Epidermal melanocyte (primary cell): ENCODE measurements around the gene GLIS2.

Experiments
- DNase-seq: peaks from one replicate; pipeline ENCODE4 v3.0.0; 2011; ENCODE audit warnings: low spot score; ENCODE audit not compliant: insufficient read length

The GLIS2 gene

GRCh38 chr16:4319454-4320421, 3.9 kb downstream of the GLIS2 start:
- DNase-seq = no peak

DNA sequence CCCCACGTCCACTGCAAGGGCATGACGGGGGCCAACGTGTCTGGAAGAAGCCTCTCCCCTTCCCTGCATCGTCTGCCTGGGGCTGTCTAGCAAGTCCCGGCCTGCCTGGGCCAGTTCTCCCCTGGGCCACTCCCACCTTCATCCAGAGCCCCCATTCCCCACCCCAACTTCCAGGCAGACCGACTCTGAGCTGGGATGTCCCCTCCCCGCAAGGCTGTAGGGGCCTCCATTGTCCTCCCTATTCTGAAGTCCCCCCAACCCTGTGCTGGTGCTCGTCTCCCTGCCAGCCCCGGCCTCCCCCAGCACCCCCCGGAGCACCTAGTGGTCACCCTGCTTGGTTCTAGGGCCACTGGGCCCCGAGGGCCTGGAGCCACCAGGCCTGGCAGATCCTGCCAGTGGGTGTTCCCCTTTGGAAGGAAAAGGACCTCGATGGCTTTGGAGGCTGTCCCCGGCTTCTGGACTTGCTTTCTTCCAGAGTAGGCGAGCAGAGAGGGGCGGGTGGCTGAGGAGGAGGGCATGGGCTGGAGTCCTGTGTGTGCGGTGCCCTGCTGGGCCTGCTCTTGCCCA, 4.8 kb downstream of the GLIS2 start:
- no peak for DNase-seq

- DNase-seq = no peak
Observed at GRCh38 chr16:4321286-4322120, 5.6 kb downstream of the GLIS2 start.

DNA sequence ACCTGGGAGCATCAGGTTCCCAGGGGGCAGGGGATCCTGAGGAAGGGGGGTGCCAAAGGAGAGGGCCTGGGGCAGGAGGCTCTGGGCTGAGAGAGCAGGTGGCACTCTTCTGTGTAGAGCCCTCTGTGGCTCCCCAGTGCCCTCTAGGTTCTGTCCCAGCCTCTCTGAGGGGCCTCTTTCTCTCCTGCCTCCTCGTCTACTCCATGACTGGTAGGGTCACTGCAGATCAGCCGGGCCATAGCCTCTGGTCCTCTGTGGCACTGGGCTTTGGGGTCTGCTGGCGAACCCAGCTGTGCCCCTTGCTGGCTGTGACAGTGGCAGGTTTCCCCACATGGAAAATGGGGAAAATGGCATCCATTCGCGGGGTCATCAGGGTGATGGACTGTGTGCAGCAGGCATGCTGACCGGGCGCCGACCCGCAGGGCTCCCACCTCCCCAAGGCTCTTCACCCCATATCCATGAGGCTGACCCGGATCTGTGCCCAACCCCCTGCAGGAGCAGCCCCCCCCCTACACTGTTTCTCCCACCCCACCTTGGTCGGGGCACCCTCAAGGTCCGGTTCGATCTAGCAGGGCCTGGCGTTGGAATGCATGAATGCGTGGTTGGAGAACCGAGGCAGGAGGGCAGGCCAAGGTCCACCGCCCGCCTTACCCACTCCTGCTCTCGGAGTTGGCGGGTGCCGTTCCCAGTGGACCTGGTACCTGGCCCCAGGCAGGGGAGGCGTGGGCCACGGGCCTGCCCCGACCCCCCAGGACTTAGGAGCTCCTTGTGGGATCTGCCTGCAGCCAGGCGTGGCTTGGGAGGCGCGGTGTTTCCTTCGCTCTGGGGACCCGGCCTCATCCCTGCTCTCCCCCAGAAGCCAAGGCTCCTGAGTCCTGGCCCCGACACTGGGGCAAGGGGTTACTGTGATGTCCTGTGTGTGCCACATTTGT, 6.5 kb downstream of the GLIS2 start:
- DNase-seq = no peak

- DNase-seq = no peak
Observed at GRCh38 chr16:4323071-4323844, 7.4 kb downstream of the GLIS2 start.

DNA sequence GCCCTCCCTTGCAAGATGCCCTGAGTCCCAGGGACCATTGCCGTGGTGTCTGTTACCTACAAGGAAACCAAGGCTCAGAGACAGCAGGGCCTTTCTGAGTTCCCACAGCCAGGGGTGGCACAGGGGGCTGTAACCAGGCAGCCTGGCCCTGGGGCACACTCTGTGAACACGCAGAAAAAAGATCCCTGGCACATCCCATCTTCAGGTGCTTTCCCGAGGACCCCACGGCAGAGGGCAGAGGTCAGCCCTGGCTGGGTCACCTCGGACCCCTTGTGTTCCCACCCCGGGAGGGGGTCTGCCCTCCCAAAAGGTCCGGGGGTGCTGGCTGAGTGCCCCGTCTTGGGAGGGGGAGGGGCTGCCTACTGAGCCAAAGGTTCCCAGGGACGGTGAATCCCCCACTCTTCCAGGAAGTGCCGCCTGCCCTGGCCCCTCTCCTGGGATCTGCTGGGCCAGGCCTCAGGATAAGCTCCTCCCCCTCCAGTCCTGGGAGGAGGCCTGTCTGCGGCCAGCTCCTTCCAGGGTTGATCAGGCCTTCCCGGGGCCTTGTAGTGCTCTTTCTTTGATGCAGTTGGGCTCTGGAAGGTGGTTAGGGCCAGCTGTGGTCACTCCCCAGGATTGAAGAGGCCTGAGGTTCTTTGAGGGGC, 8.1 kb downstream of the GLIS2 start:
- DNase-seq = peak; percentile 89

GRCh38 chr16:4324492-4325252, 8.8 kb downstream of the GLIS2 start:
- no peak for DNase-seq

GRCh38 chr16:4325253-4325758, 9.4 kb downstream of the GLIS2 start:
- no peak for DNase-seq

- no peak for DNase-seq
Observed at GRCh38 chr16:4327386-4328045, 11.6 kb downstream of the GLIS2 start.

GRCh38 chr16:4328046-4328781, 12.3 kb downstream of the GLIS2 start:
- DNase-seq = peak; percentile 93

GRCh38 chr16:4328782-4329775, 13.2 kb downstream of the GLIS2 start:
- DNase-seq = no peak

DNA sequence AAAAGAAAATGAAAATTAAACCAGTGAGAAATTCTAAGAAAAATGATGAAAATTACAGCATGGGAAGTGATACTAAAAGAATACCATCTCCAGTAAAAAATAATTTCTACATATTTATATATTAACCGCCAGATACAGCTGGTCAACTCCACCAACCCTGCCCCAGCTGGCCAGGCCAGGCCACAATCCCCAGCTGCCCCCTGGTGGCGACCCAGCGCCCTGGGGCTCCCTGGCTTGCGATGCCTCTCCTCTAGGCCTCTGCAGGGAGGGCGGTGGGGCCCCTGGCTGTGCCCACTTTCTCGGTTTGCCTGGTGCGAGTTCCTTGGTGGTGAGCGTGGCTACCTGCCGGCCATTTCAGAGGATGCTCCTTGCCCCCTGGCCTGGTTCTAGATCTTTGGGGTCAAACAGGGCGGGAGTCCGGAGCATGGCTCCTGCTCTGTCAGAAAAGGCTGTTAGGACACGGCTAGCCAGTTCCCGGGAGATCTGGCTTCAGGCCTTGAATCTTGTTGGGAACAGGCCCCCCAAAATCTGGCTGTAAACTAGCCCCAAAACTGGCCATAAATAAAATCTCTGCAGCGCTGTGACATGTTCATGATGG, 14.5 kb downstream of the GLIS2 start:
- peak; percentile 96 for DNase-seq

DNA sequence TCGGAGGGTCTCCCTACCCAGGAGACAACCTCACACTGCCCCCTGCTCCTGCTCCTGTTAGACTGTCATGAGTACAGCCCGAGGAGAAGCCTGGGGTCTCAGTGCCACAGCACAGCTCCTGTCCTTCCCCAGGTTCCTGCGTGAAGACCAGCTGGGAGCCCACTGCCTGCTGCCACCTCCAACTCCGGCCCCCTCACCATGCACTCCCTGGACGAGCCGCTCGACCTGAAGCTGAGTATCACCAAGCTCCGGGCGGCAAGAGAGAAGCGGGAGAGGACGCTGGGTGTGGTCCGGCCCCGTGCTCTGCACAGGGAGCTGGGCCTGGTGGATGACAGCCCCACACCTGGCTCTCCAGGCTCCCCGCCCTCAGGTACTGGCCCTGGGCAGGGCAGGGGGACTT, 16.2 kb downstream of the GLIS2 start:
- DNase-seq = no peak

- DNase-seq = no peak
Observed at GRCh38 chr16:4332623-4333307, 16.9 kb downstream of the GLIS2 start.

GRCh38 chr16:4333308-4333638, 17.4 kb downstream of the GLIS2 start:
- no peak for DNase-seq
